IPS-15b (cell line): Measurements from ENCODE around the gene MS4A14.
"Not testable (repeated sequence)": the region's sequence is repeated elsewhere in the genome, so short reads cannot be mapped to it uniquely, and the experiment has no call there.

Experiments
- H3K27me3 ChIP-seq: one replicate; pipeline ENCODE4 v1.6.1; 2013; ENCODE audit warnings: low read length; ENCODE audit not compliant: control insufficient read depth, insufficient read depth
- H3K36me3 ChIP-seq: one replicate; pipeline ENCODE4 v1.6.1; 2013; ENCODE audit warnings: low read length; ENCODE audit not compliant: control insufficient read depth, insufficient read depth
- H3K4me1 ChIP-seq: one replicate; pipeline ENCODE4 v1.6.1; 2013; ENCODE audit warnings: mild to moderate bottlenecking, low read length; ENCODE audit not compliant: control insufficient read depth, insufficient read depth
- H3K4me3 ChIP-seq: one replicate; pipeline ENCODE4 v1.5.1; 2013; ENCODE audit warnings: low read depth, low read length
- H3K9ac ChIP-seq: one replicate; pipeline ENCODE4 v1.6.1; 2013; ENCODE audit warnings: low read depth, mild to moderate bottlenecking, low read length
- H3K9me3 ChIP-seq: one replicate; pipeline ENCODE4 v1.6.1; 2013; ENCODE audit warnings: mild to moderate bottlenecking, low read length; ENCODE audit not compliant: control insufficient read depth, insufficient read depth

Gene MS4A14

GRCh38 chr11:60396382-60396781 lies at the start of gene MS4A14:
Gene MS4A14 (plus strand): TSS chr11:60396459. CDS start chr11:60396579, 120 bp downstream.
- Histone ChIP-seq H3K9me3 (no peaks in the 10 kb centered on the region), H3K4me3 (no peak within 1 kb of the TSS), H3K9ac (no peak within 1 kb of the TSS), H3K4me1 (no peaks in the 10 kb centered on the region), H3K36me3 (no peaks in the 10 kb centered on the region), H3K27me3 (no peaks in the 10 kb centered on the region)

- no peaks in the 10 kb centered on the region for H3K4me1 ChIP-seq
- no peaks in the 10 kb centered on the region for H3K36me3 ChIP-seq
- H3K27me3 ChIP-seq = no peaks in the 10 kb centered on the region
- H3K9ac ChIP-seq = no peak overlapping the region
- no peak overlapping the region for H3K4me3 ChIP-seq
- peaks cover 5% of the 10 kb centered on the region for H3K9me3 ChIP-seq
Observed at GRCh38 chr11:60347084-60347797, 49.0 kb upstream of the MS4A14 start.

- H3K9me3 ChIP-seq = peaks cover 5% of the 10 kb centered on the region
- no peaks in the 10 kb centered on the region for H3K27me3 ChIP-seq
- H3K9ac ChIP-seq = no peak overlapping the region
- no peak overlapping the region for H3K4me3 ChIP-seq
- no peaks in the 10 kb centered on the region for H3K4me1 ChIP-seq
- no peaks in the 10 kb centered on the region for H3K36me3 ChIP-seq
Observed at GRCh38 chr11:60348116-60348515, 48.1 kb upstream of the MS4A14 start.

- peaks cover 5% of the 10 kb centered on the region for H3K9me3 ChIP-seq
- H3K36me3 ChIP-seq = no peaks in the 10 kb centered on the region
- H3K4me1 ChIP-seq = no peaks in the 10 kb centered on the region
- no peak overlapping the region for H3K4me3 ChIP-seq
- no peaks in the 10 kb centered on the region for H3K27me3 ChIP-seq
- H3K9ac ChIP-seq = no peak overlapping the region
Observed at GRCh38 chr11:60349990-60350389, 46.3 kb upstream of the MS4A14 start.

GRCh38 chr11:60357771-60358170 lies 38.5 kb upstream of the MS4A14 start:
- Histone ChIP-seq H3K9ac (no peak overlapping the region), H3K27me3 (no peaks in the 10 kb centered on the region), H3K9me3 (peaks cover 20% of the 10 kb centered on the region), H3K36me3 (no peaks in the 10 kb centered on the region), H3K4me3 (no peak overlapping the region), H3K4me1 (no peaks in the 10 kb centered on the region)

GRCh38 chr11:60360621-60361020 lies 35.6 kb upstream of the MS4A14 start:
- Histone ChIP-seq H3K9me3 (peaks cover 20% of the 10 kb centered on the region), H3K27me3 (no peaks in the 10 kb centered on the region), H3K9ac (no peak overlapping the region), H3K36me3 (no peaks in the 10 kb centered on the region), H3K4me3 (no peak overlapping the region), H3K4me1 (peaks cover 11% of the 10 kb centered on the region)

- Histone ChIP-seq H3K27me3 (no peaks in the 10 kb centered on the region), H3K9ac (no peak overlapping the region), H3K9me3 (peaks cover 20% of the 10 kb centered on the region), H3K36me3 (no peaks in the 10 kb centered on the region), H3K4me1 (peaks cover 11% of the 10 kb centered on the region), H3K4me3 (no peak overlapping the region)
Observed at GRCh38 chr11:60362241-60362640, 34.0 kb upstream of the MS4A14 start.

GRCh38 chr11:60363542-60364470 lies 32.5 kb upstream of the MS4A14 start:
- Histone ChIP-seq H3K4me3 (no peak overlapping the region), H3K27me3 (no peaks in the 10 kb centered on the region), H3K36me3 (no peaks in the 10 kb centered on the region), H3K9me3 (peaks cover 20% of the 10 kb centered on the region), H3K4me1 (peaks cover 11% of the 10 kb centered on the region), H3K9ac (no peak overlapping the region)

- not testable (repeated sequence) for H3K9ac ChIP-seq, H3K27me3 ChIP-seq, H3K36me3 ChIP-seq, H3K4me3 ChIP-seq, H3K9me3 ChIP-seq
- peaks cover 11% of the 10 kb centered on the region for H3K4me1 ChIP-seq
Observed at GRCh38 chr11:60366262-60366904, 29.9 kb upstream of the MS4A14 start.

GRCh38 chr11:60367009-60367408 lies 29.2 kb upstream of the MS4A14 start:
- H3K4me3 ChIP-seq = no peak overlapping the region
- peaks cover 11% of the 10 kb centered on the region for H3K4me1 ChIP-seq
- H3K9me3 ChIP-seq = no peaks in the 10 kb centered on the region
- H3K9ac ChIP-seq = no peak overlapping the region
- H3K36me3 ChIP-seq = no peaks in the 10 kb centered on the region
- no peaks in the 10 kb centered on the region for H3K27me3 ChIP-seq

- H3K27me3 ChIP-seq = no peaks in the 10 kb centered on the region
- no peaks in the 10 kb centered on the region for H3K36me3 ChIP-seq
- peaks cover 11% of the 10 kb centered on the region for H3K4me1 ChIP-seq
- H3K9me3 ChIP-seq = no peaks in the 10 kb centered on the region
- H3K9ac ChIP-seq = no peak overlapping the region
- no peak overlapping the region for H3K4me3 ChIP-seq
Observed at GRCh38 chr11:60367896-60368295, 28.4 kb upstream of the MS4A14 start.
